H1 (cell line): Measurements from ENCODE around the gene KRTCAP2. TPM values are rescaled to one million over a fixed set of nuclear protein-coding genes. Genes with fewer than 3 reads are reported as not detected.

ENCODE experiments used
- CTCF ChIA-PET: fragments of 300-600 bp; sonication (Branson Sonifier 250); formaldehyde crosslinking; loops from one replicate; lab custom pipeline; 2021; ENCODE audit not compliant: partially characterized antibody; lab: Charles Lee
- POLR2A ChIA-PET: fragments of 300-600 bp; sonication (Branson Sonifier 250); formaldehyde crosslinking; loops from one replicate; lab custom pipeline; 2021; ENCODE audit warnings: inconsistent platforms; ENCODE audit not compliant: partially characterized antibody; lab: Charles Lee
- DNase-seq, 2 experiments: peaks; one replicate each; pipeline versions ENCODE4 v3.0.0 to v3.0.0-alpha.2; 2010 to 2022; ENCODE audit warnings: low spot score in 2 of 2, low read depth in 1 of 2, mixed read lengths in 1 of 2
- FAIRE-seq: peaks from 2 replicates; lab custom pipeline; 2011; peaks lifted over from hg19 to GRCh38; lab: Jason Lieb, UNC
- H2AFZ ChIP-seq: 2 replicates; pipeline ENCODE4 v1.8.1; 2012; ENCODE audit warnings: low read length, inconsistent platforms
- H2AK5ac ChIP-seq: 2 replicates; pipeline ENCODE4 v1.6.1; 2013; ENCODE audit warnings: low read depth, low read length
- H2BK120ac ChIP-seq: replicated peaks from 2 replicates; pipeline ENCODE3; 2013; ENCODE audit warnings: low read depth, low read length, inconsistent platforms
- H2BK12ac ChIP-seq: 2 replicates; pipeline ENCODE4 v1.6.1; 2013; ENCODE audit warnings: low read depth, low read length
- H2BK15ac ChIP-seq: 2 replicates; pipeline ENCODE4 v1.6.1; 2013; ENCODE audit warnings: low read length
- H2BK20ac ChIP-seq: 2 replicates; pipeline ENCODE4 v1.6.1; 2013; ENCODE audit warnings: low read length
- H2BK5ac ChIP-seq: 2 replicates; pipeline ENCODE4 v1.6.1; 2013; ENCODE audit warnings: low read depth, low read length
- H3K14ac ChIP-seq: 2 replicates; pipeline ENCODE4 v1.6.1; 2013; ENCODE audit warnings: inconsistent platforms; ENCODE audit not compliant: insufficient read length
- H3K18ac ChIP-seq: 2 replicates; pipeline ENCODE4 v1.6.1; 2013; ENCODE audit warnings: low read length; ENCODE audit errors: extremely low read depth
- H3K23ac ChIP-seq: 2 replicates; pipeline ENCODE4 v1.6.1; 2013; ENCODE audit warnings: inconsistent platforms; ENCODE audit not compliant: insufficient read length
- H3K23me2 ChIP-seq: 2 replicates; pipeline ENCODE4 v1.6.1; 2013; ENCODE audit warnings: low read depth, low read length
- H3K27ac ChIP-seq: 2 replicates; pipeline ENCODE4 v1.6.1; 2011; ENCODE audit warnings: low read depth, low read length, inconsistent platforms
- H3K27me3 ChIP-seq, 4 experiments: replicated peaks in 1 of 4; 1 replicate in 1 of 4; 2 replicates in 3 of 4; pipeline versions ENCODE4 v1.6.1 to v1.8.1; 2011 to 2013; ENCODE audit warnings: low read length in 3 of 4, mild to moderate bottlenecking in 3 of 4, inconsistent platforms in 2 of 4, mixed read lengths in 2 of 4, moderate library complexity in 1 of 4; ENCODE audit not compliant: control insufficient read depth in 3 of 4, insufficient read depth in 3 of 4; ENCODE audit errors: extremely low read depth in 1 of 4
- H3K36me3 ChIP-seq, 4 experiments: 2 replicates each; pipeline versions ENCODE4 v1.6.1 to v1.8.1; 2011 to 2013; ENCODE audit warnings: mild to moderate bottlenecking in 4 of 4, low read length in 3 of 4, moderate library complexity in 2 of 4, control low read depth in 1 of 4, inconsistent platforms in 1 of 4; ENCODE audit not compliant: insufficient read depth in 4 of 4, control insufficient read depth in 2 of 4
- H3K4ac ChIP-seq: replicated peaks from 2 replicates; pipeline ENCODE3; 2013; ENCODE audit warnings: low read length, low read depth, mixed read lengths, inconsistent platforms; ENCODE audit not compliant: insufficient read length
- H3K4me1 ChIP-seq, 4 experiments: replicated peaks in 1 of 4; 1 replicate in 1 of 4; 2 replicates in 3 of 4; pipeline versions ENCODE4 v1.6.1 to v1.8.1; 2011 to 2013; ENCODE audit warnings: low read length in 3 of 4, inconsistent platforms in 2 of 4, mixed read lengths in 1 of 4; ENCODE audit not compliant: insufficient read depth in 4 of 4, control insufficient read depth in 3 of 4
- H3K4me2 ChIP-seq, 2 experiments: 2 replicates each; pipeline versions ENCODE4 v1.6.1 to v1.8.1; 2011 to 2013; ENCODE audit warnings: low read depth in 2 of 2, low read length in 2 of 2, control low read depth in 1 of 2, inconsistent platforms in 1 of 2, mild to moderate bottlenecking in 1 of 2; ENCODE audit not compliant: insufficient read depth in 1 of 2
- H3K4me3 ChIP-seq, 4 experiments: fragments of 200-600, 300-600 bp in 1 of 4; sonication (generic), shearing (Covaris generic), sonication (Bioruptor Twin) in 1 of 4; 2 replicates each; pipeline versions ENCODE4 v1.5.1 to v1.8.1; 2011 to 2016; ENCODE audit warnings: low read length in 4 of 4, low read depth in 3 of 4, control low read depth in 2 of 4, inconsistent platforms in 2 of 4, mild to moderate bottlenecking in 2 of 4, mixed read lengths in 1 of 4, moderate library complexity in 1 of 4; ENCODE audit not compliant: insufficient read depth in 2 of 4; ENCODE audit errors: extremely low read depth in 1 of 4
- H3K56ac ChIP-seq: replicated peaks from 2 replicates; pipeline ENCODE3; 2013; ENCODE audit warnings: low read depth, mild to moderate bottlenecking, mixed read lengths, low read length, inconsistent platforms; ENCODE audit not compliant: insufficient read length
- H3K79me1 ChIP-seq: 2 replicates; pipeline ENCODE4 v1.6.1; 2013; ENCODE audit warnings: low read depth, low read length, control low read depth
- H3K79me2 ChIP-seq, 2 experiments: 2 replicates each; pipeline versions ENCODE4 v1.6.1 to v1.8.1; 2012 to 2013; ENCODE audit warnings: low read length in 2 of 2, mild to moderate bottlenecking in 2 of 2, inconsistent platforms in 1 of 2; ENCODE audit not compliant: insufficient read depth in 2 of 2, control insufficient read depth in 1 of 2
- H3K9ac ChIP-seq, 4 experiments: replicated peaks in 1 of 4; 1 replicate in 1 of 4; 2 replicates in 3 of 4; pipeline versions ENCODE4 v1.6.1 to v1.8.1; 2011 to 2013; ENCODE audit warnings: low read depth in 3 of 4, low read length in 3 of 4, control low read depth in 2 of 4, mild to moderate bottlenecking in 2 of 4, moderate library complexity in 2 of 4, inconsistent platforms in 1 of 4; ENCODE audit errors: extremely low read depth in 1 of 4
- H3K9me3 ChIP-seq, 2 experiments: 2 replicates each; pipeline versions ENCODE4 v1.6.1 to v1.8.1; 2012 to 2013; ENCODE audit warnings: mild to moderate bottlenecking in 2 of 2, moderate library complexity in 2 of 2, control low read depth in 1 of 2, inconsistent platforms in 1 of 2, low read depth in 1 of 2, low read length in 1 of 2, mixed read lengths in 1 of 2; ENCODE audit not compliant: insufficient read depth in 2 of 2
- H4K20me1 ChIP-seq, 2 experiments: replicated peaks in 1 of 2; 2 replicates each; pipeline versions ENCODE3 to v1.8.1; 2011 to 2013; ENCODE audit warnings: inconsistent platforms in 2 of 2, low read length in 2 of 2, mild to moderate bottlenecking in 1 of 2; ENCODE audit not compliant: insufficient read depth in 2 of 2, control insufficient read depth in 1 of 2
- H4K5ac ChIP-seq: 2 replicates; pipeline ENCODE4 v1.6.1; 2013; ENCODE audit warnings: low read length, low read depth, mixed read lengths, inconsistent platforms; ENCODE audit not compliant: insufficient read length
- H4K8ac ChIP-seq: 2 replicates; pipeline ENCODE4 v1.8.0; 2013; ENCODE audit warnings: mild to moderate bottlenecking, moderate library complexity, low read length, inconsistent platforms; ENCODE audit not compliant: insufficient read depth; ENCODE audit errors: extremely low read depth
- H4K91ac ChIP-seq: replicated peaks from 2 replicates; pipeline ENCODE3; 2013; ENCODE audit warnings: low read length, mixed read lengths, inconsistent platforms; ENCODE audit not compliant: insufficient read length
- ASH2L ChIP-seq: fragments of 200-600, 300-600 bp; sonication (generic); IDR thresholded peaks from one replicate; pipeline ENCODE4 v1.7.1; 2017; ENCODE audit warnings: low read length
- KDM5A ChIP-seq: fragments of 200-600 bp; IDR thresholded peaks from 2 replicates; pipeline ENCODE4 v1.7.1; 2012; ENCODE audit warnings: mild to moderate bottlenecking, low read length, inconsistent platforms, mixed read lengths
- POLR2A ChIP-seq, 2 experiments: IDR thresholded peaks; 1 replicate in 1 of 2; 2 replicates in 1 of 2; pipeline ENCODE4 v1.6.1; 2011; ENCODE audit warnings: low read depth in 2 of 2, low read length in 2 of 2, mild to moderate bottlenecking in 2 of 2; ENCODE audit errors: control extremely low read depth in 1 of 2
- WGBS, 2 experiments: shearing (Covaris generic) in 1 of 2; methylation state at CpG; one replicate each; pipeline versions ENCODE4 v1.1.6 to v1.1.7; 2013 to 2015; ENCODE audit warnings: low lambda C conversion rate in 2 of 2, mixed read lengths in 2 of 2, inconsistent platforms in 1 of 2, low coverage in 1 of 2, missing lambda C conversion rate in 1 of 2; ENCODE audit not compliant: insufficient replicate concordance in 2 of 2, insufficient coverage in 1 of 2, insufficient read length in 1 of 2; ENCODE audit errors: extremely low coverage in 1 of 2, missing lambda C conversion rate in 1 of 2; 5-methylcytosine and 5-hydroxymethylcytosine counted together
- polyA plus RNA-seq, 7 experiments: library from polyadenylated mRNA; depleted of rRNA in 3 of 7; stranded (reverse) in 5 of 7; unstranded in 2 of 7; fragments of >200 nt in 5 of 7; fragments of 200-250 nt in 2 of 7; gene quantifications; 1 replicate in 5 of 7; 2 replicates in 1 of 7; 4 replicates in 1 of 7; pipeline versions ENCODE4 v1.2.1 to v1.2.3, GENCODE V29; 2011 to 2013; ENCODE audit warnings: missing spikeins in 2 of 7, mixed read lengths in 2 of 7
- total RNA-seq: library from RNA; stranded (reverse); fragmentation: NEBNext Ultra II Directional; extraction: Animal tissue kit (Norgen Biotek cat#: 25700); gene quantifications from 2 replicates; pipeline ENCODE4 v1.2.1, GENCODE V29; 2021

Gene KRTCAP2
- total and polyA plus RNA-seq, 2 of the 8 experiments (the other 6 are each of a cell fraction or from before 2014, with no cell fraction given), result 146 to 317 TPM

DNA sequence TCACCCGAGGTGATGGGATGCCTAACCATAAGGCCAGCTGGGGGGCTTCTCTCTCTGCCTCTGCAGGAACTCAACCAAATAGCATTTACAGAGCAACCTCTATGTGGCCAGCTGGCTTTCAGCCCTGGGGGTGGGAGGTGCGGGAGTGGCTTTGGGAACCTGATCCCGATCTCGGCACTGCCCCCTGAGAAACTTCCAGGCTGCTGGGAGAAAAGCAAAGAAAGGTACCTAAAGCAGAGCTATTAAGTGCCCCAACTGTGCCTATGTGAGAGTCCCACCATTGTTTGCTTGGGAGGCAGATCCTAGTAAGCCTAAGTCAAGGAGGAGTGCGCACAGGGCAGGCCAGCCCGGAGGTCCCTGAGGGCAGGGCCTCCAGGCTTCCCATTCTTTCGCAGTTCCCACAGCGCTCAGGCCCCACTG lies 7.0 kb downstream of the KRTCAP2 start:
- TF ChIP-seq KDM5A, result no peak
- 0 out of 3 replicates have a peak, but pooled peaks of 1 of the 2 experiments have one; percentile 29 for TF ChIP-seq POLR2A (IDR thresholded peaks at IDR 0.05; ENCODE audit: control extremely low read depth in 1 of 2, low read depth in 2 of 2, low read length in 2 of 2)
- TF ChIP-seq ASH2L, result peak; percentile 30
- TF ChIP-seq, all 59 proteins: peak for 2
- WGBS, 2 experiments, result 29% methylated on average over 8 of the region's 8 CpGs; no CpG with 5 or more reads in 1 of the 2 experiments
- no peak overlapping the region for H3K14ac ChIP-seq
- H3K4ac ChIP-seq, result no peak overlapping the region
- peaks cover 2 to 17% (median 13%) of the 10 kb centered on the region in 4 experiments for H3K4me1 ChIP-seq
- no peak for FAIRE-seq
- ChIA-PET CTCF (interaction anchor here (0.6 to 12.4 kb wide), 22 partner anchors 9 to 559 kb away, joined by 3 to 215 read pairs (median 13); partner anchors contain the start of genes DPM3, EFNA1, EFNA4 and SLC50A1), POLR2A (interaction anchor here (0.6 to 3.0 kb wide), 11 partner anchors 9 to 195 kb away, joined by 3 to 24 read pairs (median 4); partner anchors contain the start of gene SLC50A1)
- 0 out of 2 replicates have a peak overlapping the region, but pooled peaks have one; percentile 2 for H2BK20ac ChIP-seq
- H3K79me1 ChIP-seq, result no peaks in the 10 kb centered on the region
- no peak overlapping the region for H3K23ac ChIP-seq
- H3K18ac ChIP-seq, result peak overlapping the region; percentile 73
- no peaks in the 10 kb centered on the region for H3K27me3 ChIP-seq
- H3K23me2 ChIP-seq, result peaks cover 11% of the 10 kb centered on the region
- H3K36me3 ChIP-seq, result peaks cover 0 to 10% (median 7%) of the 10 kb centered on the region in 4 experiments; a peak in 4 of 8 replicates
- 0 out of 2 replicates have a peak overlapping the region, but pooled peaks have one; percentile 60 for H2BK5ac ChIP-seq
- H4K5ac ChIP-seq, result peak overlapping the region; percentile 46
- H2BK15ac ChIP-seq, result no peak overlapping the region
- H3K27ac ChIP-seq, result no peak overlapping the region
- no peak overlapping the region for H2BK12ac ChIP-seq
- peak overlapping the region; percentile 42; the same call in 1 of the 2 replicates for H4K8ac ChIP-seq
- no peak overlapping the region for H2BK120ac ChIP-seq
- H2AK5ac ChIP-seq, result no peak overlapping the region
- H3K4me3 ChIP-seq, result peak overlapping the region; percentile 28 to 71 (median 32); a peak in 6 of 8 replicates
- H3K9me3 ChIP-seq, result no peaks in the 10 kb centered on the region
- no peaks in the 10 kb centered on the region for H3K79me2 ChIP-seq
- H3K56ac ChIP-seq, result no peak overlapping the region
- H2AFZ ChIP-seq, result peak overlapping the region; percentile 37; the same call in 1 of the 2 replicates
- peak overlapping the region; percentile 63 to 100 for H3K4me2 ChIP-seq
- no peaks in the 10 kb centered on the region for H4K20me1 ChIP-seq
- peak in 1 of 2 experiments; percentile 68 for DNase-seq
- peak overlapping the region in 1 of 4 experiments; percentile 8; a peak in 1 of 7 replicates for H3K9ac ChIP-seq
- peak overlapping the region; percentile 4 for H4K91ac ChIP-seq
